PC-3 (cell line): ENCODE data around the gene NMRK2. TPM values are rescaled to one million over a fixed set of nuclear protein-coding genes. Genes with fewer than 3 reads are reported as not detected.

Source experiments
- ATAC-seq: fragments of 200-7000 bp; cut with Tn5 transposase; 2 replicates; pipeline ENCODE4 v1.9.1; 2020; ENCODE audit warnings: mild to moderate bottlenecking, moderate library complexity
- BruUV-seq: library from RNA; stranded (reverse); fragments of 400-500 nt; replicated peaks from 2 replicates; lab custom pipeline; 2021; lab: Mats Ljungman, UMichigan
- CTCF ChIA-PET: fragments of 300-600 bp; sonication (Branson Sonifier 250); formaldehyde crosslinking; loops from one replicate; lab custom pipeline; 2022; ENCODE audit warnings: antibody characterized with exemption; lab: Charles Lee
- POLR2A ChIA-PET: fragments of 300-600 bp; sonication (Branson Sonifier 250); formaldehyde crosslinking; loops from one replicate; lab custom pipeline; 2022; ENCODE audit warnings: antibody characterized with exemption; ENCODE audit not compliant: unreplicated experiment; lab: Charles Lee
- DNase-seq: peaks from one replicate; pipeline ENCODE4 v3.0.0-alpha.2; 2015
- H2AFZ ChIP-seq: fragments of 300-600 bp; sonication (generic); 2 replicates; pipeline ENCODE4 v1.6.0; 2016; ENCODE audit warnings: antibody characterized with exemption, low read length
- H3F3A ChIP-seq: fragments of 300-600 bp; sonication (generic); one replicate; pipeline ENCODE4 v1.6.0; 2017; ENCODE audit warnings: antibody characterized with exemption, low read length, control low read depth, mild to moderate bottlenecking; ENCODE audit not compliant: unreplicated experiment
- H3K27ac ChIP-seq: fragments of 300-600 bp; sonication (generic); 2 replicates; pipeline ENCODE4 v1.5.1; 2016; ENCODE audit warnings: mild to moderate bottlenecking, low read length
- H3K27me3 ChIP-seq: fragments of 300-600 bp; sonication (generic); 2 replicates; pipeline ENCODE4 v1.6.1; 2016; ENCODE audit warnings: low read length, mixed read lengths
- H3K36me3 ChIP-seq: fragments of 300-600 bp; sonication (generic); 2 replicates; pipeline ENCODE4 v1.6.1; 2016; ENCODE audit warnings: low read depth, mixed run types, low read length, mixed read lengths
- H3K4me1 ChIP-seq: fragments of 300-600 bp; sonication (generic); 2 replicates; pipeline ENCODE4 v1.5.1; 2016; ENCODE audit warnings: low read length; ENCODE audit not compliant: insufficient read depth
- H3K4me2 ChIP-seq: fragments of 300-600 bp; sonication (generic); 2 replicates; pipeline ENCODE4 v1.6.0; 2016; ENCODE audit warnings: low read length
- H3K4me3 ChIP-seq: fragments of 300-600 bp; sonication (generic); 2 replicates; pipeline ENCODE4 v1.5.1; 2016; ENCODE audit warnings: mild to moderate bottlenecking, low read length, mixed read lengths
- H3K79me2 ChIP-seq: fragments of 300-600 bp; sonication (generic); 2 replicates; pipeline ENCODE4 v1.6.1; 2017; ENCODE audit warnings: low read length, mixed read lengths
- H3K9ac ChIP-seq: fragments of 300-600 bp; sonication (generic); 2 replicates; pipeline ENCODE4 v1.6.0; 2016; ENCODE audit warnings: mild to moderate bottlenecking, low read length
- H3K9me2 ChIP-seq: fragments of 300-600 bp; sonication (generic); replicated peaks from 2 replicates; pipeline ENCODE4 v1.6.1; 2016; ENCODE audit warnings: mixed run types, low read length, mixed read lengths
- H3K9me3 ChIP-seq: fragments of 300-600 bp; sonication (generic); 2 replicates; pipeline ENCODE4 v1.6.1; 2016; ENCODE audit warnings: low read length, mixed read lengths
- H4K20me1 ChIP-seq: fragments of 300-600 bp; sonication (generic); 2 replicates; pipeline ENCODE4 v1.6.1; 2016; ENCODE audit warnings: low read length, mixed read lengths
- EZH2 ChIP-seq: fragments of 300-600 bp; sonication (generic); IDR thresholded peaks from one replicate; pipeline ENCODE4 v1.6.1; 2017; ENCODE audit warnings: antibody characterized with exemption, mild to moderate bottlenecking, low read length; ENCODE audit not compliant: unreplicated experiment
- EZH2phosphoT487 ChIP-seq: fragments of 300-600 bp; sonication (generic); IDR thresholded peaks from 2 replicates; pipeline ENCODE4 v1.6.1; 2018; ENCODE audit warnings: mild to moderate bottlenecking, antibody characterized with exemption, low read length, borderline replicate concordance
- intact Hi-C: fragments of 100-400 bp; cut with micrococcal nuclease; formaldehyde crosslinking; loops from 2 replicates; pipeline ENCODE4 v1.9.0; 2023
- total RNA-seq: library from RNA; depleted of rRNA; stranded (reverse); fragments of >200 nt; gene quantifications from 2 replicates; pipeline ENCODE4 v1.2.3, GENCODE V29; 2014
- TF ChIP-seq, protein P1 (sequence below): fragments of 300-600 bp; sonication (generic); conservative IDR thresholded peaks from 2 replicates; pipeline ENCODE4 v1.5.1; 2017; ENCODE audit warnings: antibody characterized with exemption, low read depth, mild to moderate bottlenecking, low read length

Gene NMRK2
- total RNA-seq, 1 experiment from 2014 or later, result not detected

DNA sequence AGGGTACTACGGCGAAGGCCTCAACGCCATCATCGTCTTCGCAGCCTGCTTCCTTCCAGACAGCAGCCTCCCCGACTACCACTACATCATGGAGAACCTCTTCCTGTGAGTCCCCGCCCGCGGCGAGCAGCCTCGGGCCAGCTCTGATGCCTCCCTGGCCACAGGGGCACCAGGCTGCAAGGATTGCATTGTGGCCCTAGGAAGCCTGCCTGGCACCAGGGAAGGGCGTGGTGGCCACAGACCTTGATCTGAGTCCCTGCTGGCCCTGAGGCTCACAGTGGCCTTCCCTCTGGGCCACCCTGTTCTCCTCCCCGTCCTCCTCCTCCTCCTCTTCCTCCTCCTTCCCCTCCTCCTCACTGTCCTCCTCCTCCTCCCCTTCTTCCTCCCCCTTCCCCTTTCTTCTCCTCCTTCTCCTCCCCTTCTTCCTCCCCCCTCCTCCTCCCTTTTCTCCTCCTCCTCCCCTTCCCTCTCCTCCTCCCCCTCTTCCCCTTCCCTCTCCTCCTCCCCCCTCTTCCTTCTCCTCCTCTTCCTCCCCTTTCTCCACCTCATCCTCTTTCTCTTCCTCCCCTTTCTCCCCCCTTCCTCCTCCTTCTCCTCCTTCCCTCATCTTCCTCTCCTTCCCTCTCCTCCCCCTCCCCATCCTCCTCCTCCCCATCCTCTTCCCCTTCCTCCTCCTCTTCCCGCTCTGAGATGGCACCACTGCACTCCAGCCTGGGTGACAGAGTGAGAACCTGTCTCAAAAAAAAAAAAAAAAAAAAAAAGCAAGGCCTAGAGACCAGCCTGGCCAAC, 24.4 kb upstream of the NMRK2 start:
- no TSS peak for BruUV-seq
- H4K20me1 ChIP-seq, result no peaks in the 10 kb centered on the region
- H2AFZ ChIP-seq, result no peak overlapping the region
- ChIA-PET CTCF (no interaction called here), POLR2A (no interaction called here)
- H3K27ac ChIP-seq, result no peak overlapping the region
- no peak overlapping the region for H3K4me2 ChIP-seq
- ATAC-seq (no peak), DNase-seq (no peak)
- no peaks in the 10 kb centered on the region for H3K9me3 ChIP-seq
- H3K4me3 ChIP-seq, result no peak overlapping the region
- TF ChIP-seq EZH2 (no peak), EZH2phosphoT487 (no peak)
- TF ChIP-seq, protein P1, sequence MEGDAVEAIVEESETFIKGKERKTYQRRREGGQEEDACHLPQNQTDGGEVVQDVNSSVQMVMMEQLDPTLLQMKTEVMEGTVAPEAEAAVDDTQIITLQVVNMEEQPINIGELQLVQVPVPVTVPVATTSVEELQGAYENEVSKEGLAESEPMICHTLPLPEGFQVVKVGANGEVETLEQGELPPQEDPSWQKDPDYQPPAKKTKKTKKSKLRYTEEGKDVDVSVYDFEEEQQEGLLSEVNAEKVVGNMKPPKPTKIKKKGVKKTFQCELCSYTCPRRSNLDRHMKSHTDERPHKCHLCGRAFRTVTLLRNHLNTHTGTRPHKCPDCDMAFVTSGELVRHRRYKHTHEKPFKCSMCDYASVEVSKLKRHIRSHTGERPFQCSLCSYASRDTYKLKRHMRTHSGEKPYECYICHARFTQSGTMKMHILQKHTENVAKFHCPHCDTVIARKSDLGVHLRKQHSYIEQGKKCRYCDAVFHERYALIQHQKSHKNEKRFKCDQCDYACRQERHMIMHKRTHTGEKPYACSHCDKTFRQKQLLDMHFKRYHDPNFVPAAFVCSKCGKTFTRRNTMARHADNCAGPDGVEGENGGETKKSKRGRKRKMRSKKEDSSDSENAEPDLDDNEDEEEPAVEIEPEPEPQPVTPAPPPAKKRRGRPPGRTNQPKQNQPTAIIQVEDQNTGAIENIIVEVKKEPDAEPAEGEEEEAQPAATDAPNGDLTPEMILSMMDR, result no peak
- no peaks in the 10 kb centered on the region for H3K4me1 ChIP-seq
- H3K9ac ChIP-seq, result no peak overlapping the region
- H3K27me3 ChIP-seq, result no peaks in the 10 kb centered on the region
- intact Hi-C loops, result no loop called here
- no peaks in the 10 kb centered on the region for H3K79me2 ChIP-seq
- H3K9me2 ChIP-seq, result no peaks in the 10 kb centered on the region
- H3F3A ChIP-seq, result no peaks in the 10 kb centered on the region
- H3K36me3 ChIP-seq, result no peaks in the 10 kb centered on the region

DNA sequence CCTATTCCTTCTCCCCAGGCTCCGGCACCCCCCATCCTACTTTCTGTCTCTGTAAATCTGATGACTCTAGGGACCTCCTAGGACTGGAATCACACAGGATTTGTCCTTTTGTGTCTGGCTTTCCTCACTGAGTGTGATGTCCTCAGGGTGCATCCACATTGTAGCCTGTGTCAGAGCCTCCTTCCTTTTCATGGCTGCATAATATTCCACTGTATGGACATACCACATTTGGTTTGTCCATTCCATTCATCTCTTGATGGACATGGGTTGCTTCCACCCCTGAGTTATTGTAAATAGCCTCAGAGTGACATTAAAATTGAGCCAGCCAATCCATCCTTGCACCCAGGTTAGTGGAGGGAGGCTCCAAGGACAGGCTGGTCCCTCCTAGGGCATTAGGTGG, 22.8 kb upstream of the NMRK2 start:
- Histone ChIP-seq H3K9me3 (no peaks in the 10 kb centered on the region), H2AFZ (no peak overlapping the region), H3K4me3 (no peak overlapping the region), H3F3A (no peaks in the 10 kb centered on the region), H4K20me1 (no peaks in the 10 kb centered on the region), H3K27ac (no peak overlapping the region), H3K9me2 (no peaks in the 10 kb centered on the region), H3K27me3 (no peaks in the 10 kb centered on the region), H3K4me1 (no peaks in the 10 kb centered on the region), H3K9ac (no peak overlapping the region), H3K36me3 (no peaks in the 10 kb centered on the region), H3K79me2 (no peaks in the 10 kb centered on the region), H3K4me2 (no peak overlapping the region)
- ChIA-PET CTCF (no interaction called here), POLR2A (no interaction called here)
- ATAC-seq, result no peak
- BruUV-seq, result no TSS peak
- intact Hi-C loops, result no loop called here
- TF ChIP-seq EZH2phosphoT487 (no peak), EZH2 (no peak)
- TF ChIP-seq, protein P1, result no peak
- DNase-seq, result no peak

DNA sequence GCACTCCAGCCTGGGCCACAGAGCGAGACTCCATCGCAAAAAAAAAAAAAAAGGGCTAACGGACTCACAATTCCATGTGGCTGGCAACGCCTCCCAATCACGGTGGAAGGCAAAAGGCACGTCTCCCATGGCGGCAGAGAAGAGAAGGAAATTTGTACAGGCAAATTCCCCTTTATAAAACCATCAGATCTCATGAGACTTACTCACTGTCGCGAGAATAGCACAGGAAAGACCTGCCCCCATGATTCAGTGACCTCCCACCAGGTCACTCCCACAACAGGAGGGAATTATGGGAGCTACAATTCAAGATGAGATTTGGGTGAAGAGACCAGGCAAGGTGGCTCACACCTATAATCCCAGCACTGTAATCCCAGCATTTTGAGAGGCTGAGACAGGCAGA, 18.7 kb upstream of the NMRK2 start:
- no peaks in the 10 kb centered on the region for H3K9me3 ChIP-seq
- no peak overlapping the region for H3K4me3 ChIP-seq
- no peak overlapping the region for H2AFZ ChIP-seq
- TF ChIP-seq, protein P1, result no peak
- no peak for TF ChIP-seq EZH2phosphoT487
- no peak for TF ChIP-seq EZH2
- CTCF ChIA-PET, result no interaction called here
- no peak overlapping the region for H3K4me2 ChIP-seq
- no peaks in the 10 kb centered on the region for H3K79me2 ChIP-seq
- H3K9me2 ChIP-seq, result no peaks in the 10 kb centered on the region
- no peak for ATAC-seq
- BruUV-seq, result no TSS peak
- intact Hi-C loops, result no loop called here
- H3F3A ChIP-seq, result no peaks in the 10 kb centered on the region
- no peaks in the 10 kb centered on the region for H3K27me3 ChIP-seq
- no peaks in the 10 kb centered on the region for H3K4me1 ChIP-seq
- H3K9ac ChIP-seq, result no peak overlapping the region
- DNase-seq, result no peak
- H4K20me1 ChIP-seq, result no peaks in the 10 kb centered on the region
- POLR2A ChIA-PET, result no interaction called here
- no peak overlapping the region for H3K27ac ChIP-seq
- no peaks in the 10 kb centered on the region for H3K36me3 ChIP-seq
